ENCODE results near the gene PCYT1A.
"Not testable (repeated sequence)": the region's sequence is repeated elsewhere in the genome, so short reads cannot be mapped to it uniquely, and the experiment has no call there.

Gene PCYT1A

GRCh38 chr3:196192524-196193051 lies 94.9 kb downstream of the PCYT1A start:
- DNase-seq (ENCODE audit: low read depth in 2 of 2): no peak

DNA sequence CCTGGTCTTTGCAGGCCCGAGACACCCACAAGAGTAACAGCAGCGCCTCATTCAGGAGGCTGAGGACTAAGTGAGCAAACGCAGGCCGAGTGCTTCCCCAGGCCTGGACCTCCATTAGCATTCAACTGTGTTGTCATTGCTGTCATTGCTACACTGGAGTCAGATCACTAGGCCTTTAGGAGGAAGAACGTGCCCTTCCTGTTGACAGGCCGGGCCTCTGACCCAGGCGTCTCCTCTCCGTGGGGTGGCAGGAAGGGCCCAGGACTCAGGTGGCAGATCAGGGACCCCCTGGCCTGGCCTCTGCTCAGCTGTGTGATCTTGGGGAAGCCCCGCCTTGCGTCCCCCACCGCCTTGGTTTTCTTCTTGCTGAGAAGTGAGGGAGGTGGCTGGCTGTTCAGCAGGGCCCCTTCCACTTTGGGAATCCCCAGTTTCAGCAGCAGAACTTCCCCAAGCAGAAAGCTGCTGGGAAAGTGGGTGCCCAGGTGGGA lies 95.4 kb downstream of the PCYT1A start:
- DNase-seq (ENCODE audit: low read depth in 2 of 2): no peak

DNA sequence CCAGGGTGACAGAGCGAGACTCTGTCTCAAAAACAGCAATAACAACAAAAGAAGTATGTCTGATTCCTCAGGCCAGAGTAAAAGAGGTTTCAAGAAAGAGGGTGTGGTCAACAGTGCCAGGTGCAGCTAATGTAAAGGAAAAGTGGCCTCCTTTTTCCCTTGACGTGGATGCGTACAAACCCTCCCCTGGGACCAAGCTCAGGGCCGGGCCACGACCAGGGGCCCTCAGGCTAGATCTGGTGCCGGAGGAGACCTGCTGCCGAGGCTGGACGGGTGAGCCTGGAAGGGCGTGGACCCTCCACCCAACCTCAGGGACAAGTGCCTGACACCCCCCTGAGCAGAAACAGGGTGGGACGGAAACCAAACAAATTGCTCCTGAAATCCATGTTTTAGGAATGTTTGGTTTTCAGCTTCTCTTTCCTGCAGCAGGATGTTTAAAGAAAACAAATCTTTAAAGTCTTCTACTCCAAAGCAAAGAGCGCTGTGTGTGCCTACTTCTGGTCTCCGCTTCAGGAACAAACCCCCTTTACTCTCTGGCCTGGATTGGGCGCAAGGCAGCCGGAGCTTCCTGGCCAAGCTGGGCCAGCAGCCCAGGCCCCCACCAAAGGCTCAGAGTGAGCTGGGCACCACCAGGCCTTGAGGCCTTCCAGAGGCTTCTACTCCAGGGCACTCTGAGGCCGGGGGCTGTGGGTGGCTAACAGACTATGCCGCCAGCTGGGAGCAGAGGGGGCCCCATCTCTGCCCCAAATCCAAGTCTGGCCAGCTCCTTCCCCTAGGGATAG lies 97.8 kb downstream of the PCYT1A start:
- DNase-seq (ENCODE audit: low read depth in 2 of 2): no peak

DNA sequence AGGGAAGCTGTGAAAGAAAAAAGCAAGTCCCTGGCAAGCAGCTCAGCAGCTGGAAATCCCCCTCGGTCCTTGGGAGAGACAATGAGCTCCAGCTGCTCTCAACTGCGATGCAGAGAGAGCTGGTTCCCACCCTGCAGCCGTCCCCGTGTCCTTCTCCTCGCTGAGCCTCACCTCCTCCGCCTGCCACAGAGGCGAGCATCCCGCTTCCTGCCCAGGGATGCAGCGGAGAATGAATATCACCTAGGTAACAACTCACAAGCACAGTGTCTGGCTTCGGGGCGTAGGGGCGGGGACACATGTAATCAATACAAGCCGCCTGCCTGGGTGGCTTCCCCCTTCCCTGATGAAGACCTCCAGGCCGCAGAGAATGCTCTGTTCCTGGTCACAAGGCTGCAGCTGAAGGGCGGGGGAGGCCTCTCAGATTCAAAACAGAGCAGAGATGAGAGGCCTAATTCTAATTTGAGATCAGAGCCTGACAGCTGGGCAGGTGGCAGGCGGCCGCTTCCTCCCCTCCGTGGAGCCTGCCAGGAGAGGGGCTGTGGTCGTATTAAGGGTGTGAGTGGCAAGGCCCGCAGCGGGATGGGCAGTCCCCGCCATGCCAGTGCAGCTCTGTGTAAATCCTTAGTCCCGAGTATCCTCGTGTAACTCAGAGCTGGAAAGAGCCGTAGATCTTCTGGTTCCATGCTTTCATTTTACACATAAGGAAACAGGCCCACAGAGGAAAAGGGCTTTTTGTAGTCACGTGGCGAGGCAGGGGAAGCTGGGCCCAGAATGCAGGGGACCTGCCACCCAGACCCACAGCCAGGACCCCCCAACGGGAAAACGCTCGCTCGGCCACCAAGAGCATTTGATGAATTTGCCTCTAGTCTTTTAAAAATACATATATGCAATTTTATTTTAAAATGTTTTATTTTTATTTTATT lies 100.6 kb downstream of the PCYT1A start:
- DNase-seq (ENCODE audit: low read depth in 2 of 2): no peak

GRCh38 chr3:196184881-196185280 lies 102.6 kb downstream of the PCYT1A start:
- no peak for DNase-seq (ENCODE audit: low read depth in 2 of 2)

DNA sequence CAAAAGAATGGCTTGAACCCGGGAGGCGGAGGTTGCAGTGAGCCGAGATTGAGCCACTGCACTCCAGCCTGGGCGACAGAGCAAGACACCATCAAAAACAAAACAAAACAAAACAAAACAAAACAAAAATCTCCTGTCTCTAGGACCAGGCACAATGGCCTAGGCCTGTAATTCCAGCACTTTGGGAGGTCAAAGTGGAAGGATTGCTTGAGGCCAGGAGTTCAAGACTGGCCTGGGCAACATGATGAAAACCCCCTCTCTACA lies 103.4 kb downstream of the PCYT1A start:
- not testable (repeated sequence) for DNase-seq (ENCODE audit: low read depth in 2 of 2)

- DNase-seq (ENCODE audit: low read depth in 2 of 2): no peak
These were observed 106.4 kb downstream of the PCYT1A start for GRCh38 chr3:196181127-196181546.

GRCh38 chr3:196180346-196180745 lies 107.2 kb downstream of the PCYT1A start:
- DNase-seq (ENCODE audit: low read depth in 2 of 2): no peak
